Cardiac muscle cell (in vitro differentiated cells and primary cell): ENCODE data around the gene ERGIC2. TPM values are rescaled to one million over a fixed set of nuclear protein-coding genes. Genes with fewer than 3 reads are reported as not detected.

Source experiments
- DNase-seq, 2 donors: peaks; one replicate each; pipeline versions ENCODE4 v3.0.0 to v3.0.0-alpha.2; 2010 to 2017; ENCODE audit warnings: low read depth in 1 of 2, low spot score in 1 of 2
- H3K27ac ChIP-seq: fragments of 200-600 bp; sonication (generic); 2 replicates; pipeline ENCODE4 v1.5.1; 2016
- H3K27me3 ChIP-seq: fragments of 200-600 bp; sonication (generic); 2 replicates; pipeline ENCODE4 v1.6.0; 2016; ENCODE audit warnings: control low read depth
- H3K36me3 ChIP-seq: fragments of 200-600 bp; sonication (generic); 2 replicates; pipeline ENCODE4 v1.5.1; 2016; ENCODE audit warnings: control low read depth
- H3K4me1 ChIP-seq: fragments of 200-600 bp; sonication (generic); 2 replicates; pipeline ENCODE4 v1.8.1; 2017; ENCODE audit warnings: low read depth, mild to moderate bottlenecking, mixed run types
- H3K4me3 ChIP-seq: fragments of 200-600 bp; sonication (generic); 2 replicates; pipeline ENCODE4 v1.5.1; 2016; ENCODE audit warnings: mild to moderate bottlenecking
- H3K9me3 ChIP-seq: fragments of 200-600 bp; sonication (generic); 2 replicates; pipeline ENCODE4 v1.5.1; 2017; ENCODE audit warnings: low read depth, mild to moderate bottlenecking, control low read depth
- CTCF ChIP-seq: IDR thresholded peaks from 2 replicates; pipeline ENCODE4 v1.5.1; 2012; ENCODE audit warnings: low read depth, mild to moderate bottlenecking, low read length
- polyA plus RNA-seq: library from polyadenylated mRNA; unstranded; fragments of >200 nt; fragmentation: Nextera tagmentation; extraction: Ambion mirVana; gene quantifications from 2 replicates; pipeline ENCODE4 v1.2.1, GENCODE V29; 2016
- total RNA-seq: library from RNA; depleted of rRNA; stranded (reverse); fragments of >200 nt; gene quantifications from 2 replicates; pipeline ENCODE4 v1.2.3, GENCODE V29; 2016

ERGIC2 gene
- total RNA-seq (33.0 and 44.4 TPM in 2 replicates), polyA plus RNA-seq (116 and 130 TPM in 2 replicates)

- TF ChIP-seq CTCF, result no peak
Measured at GRCh38 chr12:29380536-29381523, at the start of gene ERGIC2. Gene ERGIC2, minus strand, starts transcription at chr12:29381172. Its CDS starts 9,539 bp downstream, at chr12:29371633.

GRCh38 chr12:29430716-29431044 lies 49.7 kb upstream of the ERGIC2 start:
- H3K36me3 ChIP-seq, result no peaks in the 10 kb centered on the region
- no peaks in the 10 kb centered on the region for H3K27me3 ChIP-seq
- TF ChIP-seq CTCF, result no peak
- no peak overlapping the region for H3K4me3 ChIP-seq
- no peaks in the 10 kb centered on the region for H3K4me1 ChIP-seq
- H3K27ac ChIP-seq, result no peak overlapping the region
- no peaks in the 10 kb centered on the region for H3K9me3 ChIP-seq
- DNase-seq, result no peak

More at GRCh38 chr12:29380536-29381523, at the start of gene ERGIC2:
- DNase-seq, result peak; percentile 99
- no peaks in the 10 kb centered on the region for H3K36me3 ChIP-seq
- H3K27me3 ChIP-seq, result no peaks in the 10 kb centered on the region
- peaks cover 9% of the 10 kb centered on the region for H3K4me1 ChIP-seq
- H3K9me3 ChIP-seq, result no peaks in the 10 kb centered on the region
- H3K27ac ChIP-seq, result peak within 1 kb of the TSS; percentile 95
- H3K4me3 ChIP-seq, result peak within 1 kb of the TSS; percentile 80

- TF ChIP-seq CTCF, result no peak
- Histone ChIP-seq H3K9me3 (no peaks in the 10 kb centered on the region), H3K27me3 (no peaks in the 10 kb centered on the region), H3K36me3 (no peaks in the 10 kb centered on the region), H3K4me3 (no peak overlapping the region), H3K27ac (no peak overlapping the region), H3K4me1 (no peaks in the 10 kb centered on the region)
- no peak for DNase-seq
Measured at GRCh38 chr12:29429999-29430715, 49.2 kb upstream of the ERGIC2 start.

- Histone ChIP-seq H3K27me3 (no peaks in the 10 kb centered on the region), H3K9me3 (no peaks in the 10 kb centered on the region), H3K27ac (no peak overlapping the region), H3K36me3 (no peaks in the 10 kb centered on the region), H3K4me3 (no peak overlapping the region), H3K4me1 (no peaks in the 10 kb centered on the region)
- no peak for TF ChIP-seq CTCF
- DNase-seq, result peak in 1 of 2 donors; percentile 88
Measured at GRCh38 chr12:29428633-29429032, 47.7 kb upstream of the ERGIC2 start.

GRCh38 chr12:29427964-29428363 lies 47.0 kb upstream of the ERGIC2 start:
- Histone ChIP-seq H3K36me3 (no peaks in the 10 kb centered on the region), H3K27ac (no peak overlapping the region), H3K9me3 (no peaks in the 10 kb centered on the region), H3K4me1 (no peaks in the 10 kb centered on the region), H3K27me3 (no peaks in the 10 kb centered on the region), H3K4me3 (no peak overlapping the region)
- DNase-seq, result peak in 1 of 2 donors; percentile 60
- peak; percentile 48 for TF ChIP-seq CTCF
